Thyroid gland (tissue), 4 donors: ENCODE measurements around the gene ADNP. TPM values are rescaled to one million over a fixed set of nuclear protein-coding genes. Genes with fewer than 3 reads are reported as not detected.

ENCODE experiments used
- DNase-seq, 2 donors: peaks; one replicate each; pipeline ENCODE4 v3.0.0-alpha.2; 2019
- H3K27ac ChIP-seq, 3 donors: fragments of 200-600 bp; sonication (generic); 1 replicate in 2 of 3; 2 replicates in 1 of 3; pipeline ENCODE4 v1.5.1; 2016 to 2019; ENCODE audit warnings: mild to moderate bottlenecking in 1 of 3, moderate library complexity in 1 of 3
- H3K27me3 ChIP-seq: fragments of 200-600 bp; sonication (generic); one replicate; pipeline ENCODE4 v1.5.1; 2019
- H3K36me3 ChIP-seq, 2 donors: fragments of 200-600 bp; sonication (generic); one replicate each; pipeline ENCODE4 v1.5.1; 2016 to 2019
- H3K4me1 ChIP-seq, 2 donors: fragments of 200-600 bp; sonication (generic); one replicate each; pipeline ENCODE4 v1.5.1; 2017 to 2019
- H3K4me3 ChIP-seq, 3 donors: fragments of 200-600 bp; sonication (generic); replicated peaks in 1 of 3; 1 replicate in 2 of 3; 2 replicates in 1 of 3; pipeline ENCODE4 v1.5.1; 2016; ENCODE audit warnings: mild to moderate bottlenecking in 1 of 3
- H3K9me3 ChIP-seq: fragments of 200-600 bp; sonication (generic); one replicate; pipeline ENCODE4 v1.5.1; 2017
- CTCF ChIP-seq, 6 experiments: fragments of 200-600 bp in 3 of 6; fragments of 450-650 bp in 3 of 6; sonication (generic) in 3 of 6; IDR thresholded peaks; one replicate each; pipeline ENCODE4 v1.5.1; 2016 to 2019; ENCODE audit warnings: antibody characterized with exemption in 6 of 6, mild to moderate bottlenecking in 2 of 6, inconsistent platforms in 1 of 6, moderate library complexity in 1 of 6
- POLR2A ChIP-seq, 2 donors: fragments of 450-650 bp; IDR thresholded peaks; one replicate each; pipeline ENCODE4 v1.6.1; 2017; ENCODE audit warnings: antibody characterized with exemption in 2 of 2, mild to moderate bottlenecking in 2 of 2, moderate library complexity in 1 of 2
- WGBS, 2 donors: methylation state at CpG; one replicate each; pipeline ENCODE4 v1.1.5; 2017; 5-methylcytosine and 5-hydroxymethylcytosine counted together
- intact Hi-C: fragments of 100-400 bp; cut with DNase I; formaldehyde crosslinking; loops from one replicate; pipeline ENCODE4 v1.15.1; 2023
- total RNA-seq, 4 donors: library from RNA; depleted of rRNA; stranded (reverse); fragments of >200 nt; gene quantifications; one replicate each; pipeline ENCODE4 v1.2.3, GENCODE V29; 2016

The ADNP gene
- total RNA-seq, 4 donors from 2014 or later = 55.5 to 68.9 (median 63.5) TPM

- H3K36me3 ChIP-seq = peaks cover 26 to 34% of the 10 kb centered on the region in 2 donors
- H3K4me1 ChIP-seq = peaks cover 9 to 14% of the 10 kb centered on the region in 2 donors
- H3K4me3 ChIP-seq = no peak overlapping the region
- 90 to 93% methylated on average over 2 of the region's 2 CpGs for WGBS, 2 donors
- H3K9me3 ChIP-seq = no peaks in the 10 kb centered on the region
- no peak for TF ChIP-seq POLR2A (IDR thresholded peaks at IDR 0.05)
- TF ChIP-seq CTCF (IDR thresholded peaks at IDR 0.05) = no peak
- H3K27me3 ChIP-seq = no peaks in the 10 kb centered on the region
- no peak overlapping the region for H3K27ac ChIP-seq
- intact Hi-C loops = no loop called here
- DNase-seq = no peak
Measured at GRCh38 chr20:50953196-50953595, 22.0 kb upstream of the ADNP start.

- no peaks in the 10 kb centered on the region for H3K9me3 ChIP-seq
- H3K27ac ChIP-seq = no peak overlapping the region
- peaks cover 50 to 55% of the 10 kb centered on the region in 2 donors for H3K36me3 ChIP-seq
- 88 to 89% methylated on average over 4 of the region's 4 CpGs for WGBS, 2 donors
- no peak overlapping the region for H3K4me3 ChIP-seq
- intact Hi-C loops = no loop called here
- no peaks in the 10 kb centered on the region for H3K4me1 ChIP-seq
- no peaks in the 10 kb centered on the region for H3K27me3 ChIP-seq
- TF ChIP-seq POLR2A (IDR thresholded peaks at IDR 0.05) (no peak), CTCF (IDR thresholded peaks at IDR 0.05) (no peak)
- DNase-seq = no peak
Measured at GRCh38 chr20:50948132-50948785, 17.0 kb upstream of the ADNP start.

DNA sequence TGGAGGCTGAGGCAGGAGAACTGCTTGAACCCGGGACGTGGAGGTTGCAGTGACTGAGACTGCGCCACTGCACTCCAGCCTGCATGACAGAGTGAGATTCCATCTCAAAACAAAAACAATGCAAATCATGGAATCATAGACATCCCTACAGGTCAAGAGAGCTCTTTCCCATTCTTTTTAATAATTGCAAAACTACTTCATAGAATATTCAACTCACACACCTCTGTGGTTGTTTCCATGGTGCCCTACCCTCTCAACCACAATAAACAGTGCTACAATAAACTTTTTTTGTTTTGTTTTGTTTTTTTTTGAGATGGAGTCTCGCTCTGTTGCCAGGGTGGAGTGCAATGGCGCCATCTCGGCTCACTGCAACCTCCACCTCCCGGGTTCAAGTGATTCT, 11.8 kb upstream of the ADNP start:
- intact Hi-C loops = no loop called here
- TF ChIP-seq CTCF (IDR thresholded peaks at IDR 0.05) (no peak), POLR2A (IDR thresholded peaks at IDR 0.05) (no peak)
- no peaks in the 10 kb centered on the region for H3K9me3 ChIP-seq
- H3K4me1 ChIP-seq = no peaks in the 10 kb centered on the region
- no peak overlapping the region for H3K4me3 ChIP-seq
- peaks cover 43 to 68% of the 10 kb centered on the region in 2 donors for H3K36me3 ChIP-seq
- no peaks in the 10 kb centered on the region for H3K27me3 ChIP-seq
- DNase-seq = no peak
- WGBS, 2 donors = 94% methylated on average over 7 of the region's 7 CpGs
- no peak overlapping the region for H3K27ac ChIP-seq

GRCh38 chr20:50933589-50933988, 2.4 kb upstream of the ADNP start:
- no peak overlapping the region for H3K27ac ChIP-seq
- peaks cover 12 to 17% of the 10 kb centered on the region in 2 donors for H3K36me3 ChIP-seq
- no peaks in the 10 kb centered on the region for H3K9me3 ChIP-seq
- TF ChIP-seq CTCF (IDR thresholded peaks at IDR 0.05) (no peak), POLR2A (IDR thresholded peaks at IDR 0.05) (no peak)
- 88 to 95% methylated on average over 1 of the region's 1 CpG for WGBS, 2 donors
- intact Hi-C loops = loop anchor here (2.0 kb wide), 1 partner anchor 25 kb away; the partner anchor contains the start of genes DPM1 and MOCS3
- H3K4me1 ChIP-seq = peaks cover 12 to 13% of the 10 kb centered on the region in 2 donors
- DNase-seq = no peak
- no peaks in the 10 kb centered on the region for H3K27me3 ChIP-seq
- no peak overlapping the region for H3K4me3 ChIP-seq

DNA sequence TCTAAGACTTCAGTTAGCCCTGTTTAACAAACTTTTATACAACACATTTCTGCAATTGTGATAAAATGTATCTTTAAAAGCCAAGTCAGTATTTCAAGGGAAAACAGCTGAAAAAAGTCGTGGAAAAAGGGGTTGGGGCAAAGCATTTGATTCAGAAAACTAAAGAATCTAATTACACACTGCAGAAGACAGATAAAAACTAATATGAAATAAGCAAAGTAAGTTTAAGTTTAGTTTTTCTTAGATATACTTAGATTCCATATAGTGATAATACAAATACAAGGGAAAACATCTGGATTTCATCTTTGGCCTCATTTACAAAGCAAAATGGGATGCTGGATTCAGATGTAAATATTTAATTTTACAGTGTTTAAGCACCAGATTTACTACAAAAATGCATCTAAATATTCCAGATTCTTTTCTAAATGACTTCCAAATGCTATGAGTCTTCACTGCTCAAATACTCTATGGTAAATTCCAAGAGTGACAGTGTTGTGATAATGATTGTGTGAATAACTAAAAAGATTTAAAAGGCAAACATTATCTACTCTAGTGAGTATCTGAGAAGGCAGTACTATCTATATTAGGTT, 1.5 kb upstream of the ADNP start:
- intact Hi-C loops = loop anchor here (2.0 kb wide), 1 partner anchor 26 kb away; the partner anchor contains the start of genes DPM1 and MOCS3
- Histone ChIP-seq H3K27ac (no peak overlapping the region), H3K4me3 (no peak overlapping the region), H3K9me3 (no peaks in the 10 kb centered on the region), H3K27me3 (no peaks in the 10 kb centered on the region), H3K36me3 (peaks cover 7 to 14% of the 10 kb centered on the region in 2 donors), H3K4me1 (peaks cover 18 to 20% of the 10 kb centered on the region in 2 donors)
- no peak for TF ChIP-seq CTCF (IDR thresholded peaks at IDR 0.05)
- TF ChIP-seq POLR2A (IDR thresholded peaks at IDR 0.05) = no peak
- DNase-seq = no peak
- 72 to 79% methylated on average over 1 of the region's 1 CpG for WGBS, 2 donors
